Measurements from ENCODE around the gene TRIM17. TPM values are rescaled to one million over a fixed set of nuclear protein-coding genes. Genes with fewer than 3 reads are reported as not detected.

Gene TRIM17
- total RNA-seq, 1 donor: not detected

- peak overlapping the region; percentile 49 for H3K4me3 ChIP-seq (ENCODE audit: low read depth, low read length)
- TF ChIP-seq CTCF (IDR thresholded peaks at IDR 0.05; ENCODE audit: insufficient read depth, low read length): peak; percentile 54
- peak; percentile 50 for DNase-seq (ENCODE audit: low read depth)
Measured at GRCh38 chr1:228455715-228456114, 39.1 kb upstream of the TRIM17 start.

GRCh38 chr1:228454238-228454637 is 37.6 kb upstream of the TRIM17 start:
- no peak for TF ChIP-seq CTCF (IDR thresholded peaks at IDR 0.05; ENCODE audit: insufficient read depth, low read length)
- no peak for DNase-seq (ENCODE audit: low read depth)
- no peak overlapping the region for H3K4me3 ChIP-seq (ENCODE audit: low read depth, low read length)

- H3K4me3 ChIP-seq (ENCODE audit: low read depth, low read length): no peak overlapping the region
- no peak for TF ChIP-seq CTCF (IDR thresholded peaks at IDR 0.05; ENCODE audit: insufficient read depth, low read length)
- DNase-seq (ENCODE audit: low read depth): no peak
Measured at GRCh38 chr1:228453614-228454013, 37.0 kb upstream of the TRIM17 start.

GRCh38 chr1:228453022-228453560 is 36.4 kb upstream of the TRIM17 start:
- DNase-seq (ENCODE audit: low read depth): no peak
- TF ChIP-seq CTCF (IDR thresholded peaks at IDR 0.05; ENCODE audit: insufficient read depth, low read length): no peak
- H3K4me3 ChIP-seq (ENCODE audit: low read depth, low read length): no peak overlapping the region

GRCh38 chr1:228452194-228453021 is 35.7 kb upstream of the TRIM17 start:
- TF ChIP-seq CTCF (IDR thresholded peaks at IDR 0.05; ENCODE audit: insufficient read depth, low read length): no peak
- H3K4me3 ChIP-seq (ENCODE audit: low read depth, low read length): no peak overlapping the region
- DNase-seq (ENCODE audit: low read depth): no peak

- no peak for DNase-seq (ENCODE audit: low read depth)
- no peak overlapping the region for H3K4me3 ChIP-seq (ENCODE audit: low read depth, low read length)
- no peak for TF ChIP-seq CTCF (IDR thresholded peaks at IDR 0.05; ENCODE audit: insufficient read depth, low read length)
Measured at GRCh38 chr1:228450200-228450599, 33.5 kb upstream of the TRIM17 start.

Measured in fibroblast of the aortic adventitia (primary cell).